Fibroblast of peridontal ligament (primary cell): Measurements from ENCODE around the gene CIB2.
A peak's percentile ranks its signal among the peaks of the same experiment; 100 is the strongest.

Experiments used
- DNase-seq: peaks from one replicate; pipeline ENCODE4 v3.0.0-alpha.2; 2010; ENCODE audit errors: extremely low read depth

The CIB2 gene

GRCh38 chr15:78065973-78066946 is 65.0 kb downstream of the CIB2 start:
- peak; percentile 57 for DNase-seq

GRCh38 chr15:78065284-78065872 is 65.9 kb downstream of the CIB2 start:
- DNase-seq, result peak; percentile 99

GRCh38 chr15:78064544-78064943 is 66.7 kb downstream of the CIB2 start:
- DNase-seq, result peak; percentile 96

- DNase-seq, result peak; percentile 93
Measured at GRCh38 chr15:78063970-78064385, 67.3 kb downstream of the CIB2 start.

GRCh38 chr15:78063217-78063616 is 68.0 kb downstream of the CIB2 start:
- DNase-seq, result no peak

- DNase-seq, result peak; percentile 74
Measured at GRCh38 chr15:78061963-78062427, 69.2 kb downstream of the CIB2 start.

- no peak for DNase-seq
Measured at GRCh38 chr15:78060232-78060631, 71.0 kb downstream of the CIB2 start.

- DNase-seq, result no peak
Measured at GRCh38 chr15:78059110-78059839, 72.0 kb downstream of the CIB2 start.

- DNase-seq, result no peak
Measured at GRCh38 chr15:78058401-78058935, 72.8 kb downstream of the CIB2 start.

- no peak for DNase-seq
Measured at GRCh38 chr15:78057803-78058202, 73.4 kb downstream of the CIB2 start.

- peak; percentile 70 for DNase-seq
Measured at GRCh38 chr15:78056714-78057269, 74.5 kb downstream of the CIB2 start.

- no peak for DNase-seq
Measured at GRCh38 chr15:78055919-78056713, 75.1 kb downstream of the CIB2 start.

- DNase-seq, result no peak
Measured at GRCh38 chr15:78054966-78055365, 76.3 kb downstream of the CIB2 start.
